Activated CD4-positive, alpha-beta T cell treated with anti-CD3 and anti-CD28 coated beads, Interleukin-2, Interleukin-4, amounts not matched to agents 100 ng/mL and 50 ng/mL, durations not matched to agents 16 hours and 8 hours (primary cell): ENCODE results near the gene DDX17.

Source experiments
- DNase-seq: peaks from one replicate; pipeline ENCODE4 v3.0.0-alpha.2; 2020; ENCODE audit warnings: low spot score

Gene DDX17

DNA sequence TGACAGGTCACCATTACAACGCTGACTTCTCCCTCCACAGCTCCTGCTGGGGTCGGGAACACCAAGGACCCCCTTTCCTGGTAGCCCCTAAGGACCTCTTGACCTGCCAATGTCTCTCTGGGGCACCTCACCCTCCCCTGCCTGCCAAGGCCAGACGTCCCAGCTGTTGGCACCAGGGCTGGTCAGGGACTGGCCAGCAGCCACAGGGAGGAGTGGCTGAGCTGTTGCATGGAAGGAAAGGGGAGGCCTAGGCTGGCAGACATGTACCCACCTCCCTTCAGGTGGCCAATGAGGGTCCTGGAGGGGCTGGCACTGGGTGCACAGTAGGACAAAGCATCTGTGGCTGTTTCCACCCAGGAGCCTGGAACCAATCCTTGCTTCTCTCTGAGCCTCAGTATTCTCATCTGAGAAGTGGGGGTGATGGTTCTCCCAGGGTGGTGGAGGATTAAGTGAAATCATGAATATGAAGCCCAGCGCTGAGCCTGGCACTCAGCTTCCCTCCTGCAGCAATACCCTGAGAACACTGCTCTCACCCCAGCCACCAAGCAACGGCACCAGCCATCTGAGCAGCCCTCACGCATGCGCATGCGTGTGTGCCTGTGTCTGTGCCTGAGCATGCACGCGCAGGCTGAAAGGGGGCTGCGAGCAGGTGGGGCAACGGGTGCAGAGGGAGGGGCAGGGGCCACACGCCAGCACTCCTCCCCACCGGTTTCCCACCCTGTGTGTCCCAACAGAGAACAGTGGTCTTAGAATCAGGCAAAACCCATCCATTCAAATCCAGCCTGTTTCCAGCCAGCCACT, 57.0 kb downstream of the DDX17 start:
- no peak for DNase-seq

DNA sequence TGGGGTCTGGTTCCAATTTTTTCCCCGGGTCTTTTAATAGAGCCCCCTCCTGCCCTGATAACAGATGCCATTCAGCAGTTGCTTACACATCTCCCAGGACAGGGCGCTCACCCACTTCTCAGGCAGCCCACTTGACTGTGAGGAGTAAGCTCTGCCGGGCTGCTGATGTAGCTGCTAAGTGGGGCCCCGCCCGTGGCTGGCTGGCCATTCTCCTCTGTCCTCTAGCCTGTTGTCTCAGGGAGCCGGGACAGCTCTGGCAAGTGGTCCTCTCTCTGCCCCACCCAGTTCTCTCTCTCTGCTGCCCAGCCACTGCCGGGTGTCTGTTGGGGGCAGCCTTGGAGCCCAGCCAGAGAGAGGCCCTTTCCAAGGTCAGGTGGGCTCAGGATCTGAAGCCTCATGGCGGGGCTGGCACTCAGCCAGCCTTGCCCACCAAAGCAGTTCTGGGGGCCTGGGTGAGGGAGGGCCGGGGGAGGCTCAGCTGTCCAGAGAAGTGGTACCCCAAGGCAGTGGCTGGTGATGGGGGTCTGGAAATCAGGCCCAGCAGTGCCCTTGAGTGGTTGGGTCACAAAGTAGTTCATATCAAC, 60.0 kb downstream of the DDX17 start:
- DNase-seq: no peak

DNA sequence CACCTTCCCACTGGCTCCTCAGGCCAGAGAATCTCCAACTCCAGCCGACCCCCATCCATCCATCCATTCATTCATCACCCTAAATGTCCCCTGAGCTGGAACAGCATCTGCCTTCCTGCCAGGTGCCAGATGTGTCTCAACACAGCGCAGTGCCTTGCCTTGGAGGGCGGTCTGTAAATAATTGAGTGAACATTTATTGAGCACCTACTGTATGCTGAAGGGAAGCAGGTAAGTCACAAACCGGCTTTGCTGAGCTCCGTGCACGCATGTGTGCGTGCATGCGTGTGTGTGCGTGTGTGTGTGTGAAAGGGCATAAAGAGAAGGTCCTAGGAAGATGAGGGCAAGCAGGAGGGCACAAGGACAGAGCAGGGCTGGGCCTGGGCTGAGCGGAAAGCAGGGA, 61.3 kb downstream of the DDX17 start:
- no peak for DNase-seq

DNA sequence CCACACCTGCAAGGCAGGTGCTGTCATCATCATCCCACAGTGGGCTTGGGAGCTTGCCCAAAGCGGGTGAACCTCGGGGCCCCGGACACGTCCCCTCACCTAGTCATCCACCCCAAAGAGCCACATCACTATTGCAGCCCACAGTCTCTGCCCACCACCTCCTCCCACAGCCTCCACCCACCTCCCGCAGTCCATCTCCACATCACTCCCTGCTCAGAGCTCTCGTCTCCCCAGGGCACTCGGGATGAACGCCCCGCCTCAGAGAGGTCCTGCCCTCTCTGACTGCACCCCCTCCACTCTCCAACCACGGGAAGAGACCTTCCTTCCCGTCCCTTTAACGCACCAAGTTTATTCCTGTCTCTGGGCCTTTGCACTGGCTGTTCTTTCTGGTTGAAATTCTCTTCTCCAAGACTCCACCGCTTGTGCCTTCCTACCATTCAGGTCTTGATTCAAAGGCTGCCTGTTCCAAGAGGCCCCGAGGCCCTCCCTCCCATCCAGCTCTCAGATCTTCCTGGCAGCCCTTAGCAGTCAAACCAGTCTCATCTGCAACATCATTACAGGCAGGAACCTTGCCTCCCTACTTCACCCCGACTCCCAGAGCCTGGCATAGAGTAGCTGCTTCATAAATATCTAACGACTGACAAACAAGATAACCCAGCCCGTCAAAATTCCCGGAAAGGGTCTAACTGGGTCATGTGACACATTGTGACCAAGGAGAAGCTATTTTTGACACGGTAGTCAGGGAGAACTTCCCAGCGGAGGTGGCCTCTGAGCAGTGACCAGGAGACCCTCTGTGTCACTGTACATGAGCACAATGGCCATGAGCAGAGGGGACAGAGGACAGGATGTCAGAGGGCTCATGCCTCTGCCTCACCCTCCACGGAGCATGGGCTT, 62.2 kb downstream of the DDX17 start:
- no peak for DNase-seq

DNA sequence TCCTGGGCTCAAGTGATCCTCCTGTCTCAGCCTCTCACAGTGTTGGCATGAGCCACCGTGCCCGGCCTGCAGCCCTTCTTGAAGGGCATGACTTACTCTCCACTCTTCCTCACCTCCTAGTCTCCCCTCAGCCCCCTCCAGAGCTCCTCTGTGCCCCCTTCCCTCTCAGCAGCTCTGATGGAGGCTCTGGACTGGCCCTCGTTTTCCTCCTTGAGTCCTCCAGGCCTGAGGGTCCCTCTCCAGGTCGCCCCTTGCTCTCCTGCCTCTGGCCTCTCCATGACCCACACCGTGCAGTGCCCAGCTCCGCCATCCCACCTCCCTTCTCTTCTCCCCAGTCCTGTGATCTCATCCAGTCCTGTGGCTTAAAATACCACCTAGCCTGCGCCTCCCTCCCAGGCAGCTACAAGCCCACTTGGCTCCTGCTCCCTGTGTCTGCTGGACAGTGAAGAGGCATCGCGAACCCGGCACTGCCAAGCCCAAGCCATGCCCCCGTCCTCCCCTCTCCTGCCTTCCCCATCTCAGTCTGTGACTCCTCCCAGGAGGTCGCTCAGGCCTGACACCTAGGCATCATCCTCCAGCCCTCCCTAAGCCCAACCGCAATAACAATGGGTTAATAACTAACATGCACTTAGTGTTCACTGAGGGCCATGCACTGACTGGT, 63.0 kb downstream of the DDX17 start:
- no peak for DNase-seq

DNA sequence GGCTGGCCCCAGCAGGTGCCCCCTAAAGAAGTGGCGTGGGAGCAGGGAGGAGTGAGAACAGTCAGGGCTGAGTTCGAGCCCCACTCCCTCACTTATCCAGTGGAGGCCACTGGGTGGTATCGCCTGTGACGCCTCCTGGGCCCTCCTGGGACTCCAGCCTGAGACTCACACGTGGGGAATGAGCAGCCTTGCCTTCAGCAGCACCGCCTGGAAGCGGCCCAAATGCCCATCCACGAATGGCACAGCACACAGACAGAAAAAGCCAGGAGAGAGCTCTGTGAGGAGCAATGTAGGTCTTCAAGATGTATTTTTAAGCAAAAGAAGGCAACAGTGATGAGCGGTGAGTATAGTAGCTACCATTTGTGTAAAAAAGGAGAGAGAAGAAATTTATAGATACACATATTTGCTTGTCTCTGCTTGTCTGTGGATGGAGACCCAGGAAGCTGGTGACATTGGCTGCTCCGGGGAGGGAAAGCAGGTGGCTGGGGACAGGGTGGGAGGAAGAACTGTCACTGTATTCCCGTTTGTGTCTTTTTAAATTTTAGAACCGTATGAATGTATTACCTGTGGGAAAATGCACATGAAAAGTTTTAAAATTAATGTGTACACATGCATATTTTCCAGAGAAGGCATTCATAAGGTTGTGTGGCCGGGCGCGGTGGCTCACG, 64.4 kb downstream of the DDX17 start:
- no peak for DNase-seq

DNA sequence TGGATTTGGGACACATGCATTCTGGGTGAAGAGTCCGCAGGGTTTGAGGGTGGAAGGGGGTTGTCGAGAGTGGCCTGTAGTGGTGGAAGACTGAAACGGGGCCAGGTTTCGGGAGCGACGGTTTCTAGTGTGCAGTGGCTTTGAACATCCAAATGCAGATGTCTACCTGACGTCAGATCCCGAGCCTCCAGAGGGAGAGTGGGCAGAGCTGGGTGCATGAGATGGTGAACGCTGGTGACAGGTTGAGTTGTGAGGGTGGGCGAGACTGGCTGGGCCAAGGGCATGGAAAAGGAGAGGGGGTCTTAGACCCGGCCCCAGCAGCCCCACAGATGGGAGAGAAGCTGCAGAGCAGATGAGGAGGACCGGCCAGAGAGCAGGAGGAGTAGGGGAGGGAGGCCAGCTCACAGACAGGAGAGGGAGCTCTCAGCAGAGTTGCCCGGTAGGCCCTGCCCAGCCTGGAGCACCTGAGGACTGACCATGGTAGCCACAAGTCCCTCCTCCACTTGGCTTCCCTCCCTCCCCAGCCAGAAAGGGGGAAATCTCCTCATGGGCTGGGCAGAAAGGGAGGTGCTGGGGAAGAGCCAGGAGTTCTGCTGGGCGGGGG, 65.3 kb downstream of the DDX17 start:
- no peak for DNase-seq

DNA sequence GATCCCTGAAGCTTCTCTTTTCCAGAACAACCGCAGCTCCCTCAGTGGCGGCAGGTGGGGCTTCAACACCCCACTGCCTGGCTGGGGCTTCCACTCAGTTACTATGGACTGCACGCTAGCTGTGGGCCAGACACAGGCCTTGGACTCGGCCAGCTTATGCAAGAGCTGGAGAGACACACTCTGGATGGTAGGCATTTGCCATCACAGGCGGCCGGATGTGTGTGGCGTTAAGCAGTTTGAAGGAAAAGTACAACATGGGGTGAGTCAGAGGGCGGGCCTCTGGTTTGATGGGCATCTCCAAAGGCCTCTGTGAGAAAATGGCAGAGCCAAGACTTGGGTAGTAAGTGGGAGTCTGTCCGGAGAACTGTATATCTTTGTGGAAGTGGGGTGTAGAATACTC, 68.7 kb downstream of the DDX17 start:
- no peak for DNase-seq

DNA sequence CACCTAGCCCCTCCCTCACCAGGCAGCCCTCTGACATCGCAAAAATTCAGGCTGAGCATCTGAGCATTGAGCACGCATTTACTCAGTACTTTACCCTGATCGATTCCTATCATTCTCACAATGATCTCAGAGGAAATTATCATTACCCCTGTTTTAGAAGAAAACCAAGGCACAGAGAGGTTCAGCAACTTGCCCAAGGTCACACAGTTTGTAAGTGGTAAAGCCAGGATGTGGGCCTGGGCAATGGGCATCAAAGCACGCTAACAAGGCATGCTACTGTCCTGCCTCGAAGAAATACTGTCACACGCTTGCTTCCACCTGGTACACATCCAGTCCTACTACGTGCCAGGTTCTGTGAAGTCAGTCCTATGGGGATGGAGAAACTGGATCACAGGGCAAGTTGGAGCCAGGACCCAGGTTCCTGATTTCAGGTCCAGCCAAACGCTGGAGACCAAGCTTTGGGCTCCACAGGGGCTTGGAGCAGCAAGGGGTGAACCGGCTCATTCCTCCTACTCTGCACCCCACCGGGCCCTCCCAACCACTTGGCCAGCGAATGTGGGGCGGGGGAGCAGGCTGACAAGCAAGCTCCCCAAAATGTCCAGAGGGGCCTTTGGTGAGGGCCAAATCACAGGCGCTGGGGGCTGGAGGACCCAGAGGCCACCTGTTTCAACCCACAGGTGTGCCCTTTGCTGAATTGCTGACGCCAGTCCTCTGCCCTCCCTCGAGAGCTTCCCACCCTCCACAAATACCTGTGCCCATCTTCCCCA, 69.3 kb downstream of the DDX17 start:
- no peak for DNase-seq

DNA sequence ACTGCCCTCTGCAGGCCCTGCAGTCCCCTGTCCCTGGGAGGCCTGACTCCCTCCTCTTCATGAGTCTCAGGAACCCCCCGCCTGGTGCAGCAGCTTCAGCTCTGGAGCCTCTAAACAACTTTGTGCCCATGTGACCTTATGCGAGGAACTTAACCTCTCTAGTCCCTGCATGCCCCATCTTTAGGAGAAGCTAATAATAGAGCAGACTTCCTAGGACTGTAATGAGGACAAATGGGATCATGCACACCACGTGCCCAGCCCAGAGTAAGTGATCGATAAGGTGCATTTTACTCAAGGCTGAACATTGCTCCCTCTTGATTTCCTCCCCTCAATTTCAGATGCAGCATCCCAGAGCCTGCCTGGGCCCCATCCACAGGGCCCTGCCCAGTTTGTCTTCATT, 70.1 kb downstream of the DDX17 start:
- DNase-seq: no peak

DNA sequence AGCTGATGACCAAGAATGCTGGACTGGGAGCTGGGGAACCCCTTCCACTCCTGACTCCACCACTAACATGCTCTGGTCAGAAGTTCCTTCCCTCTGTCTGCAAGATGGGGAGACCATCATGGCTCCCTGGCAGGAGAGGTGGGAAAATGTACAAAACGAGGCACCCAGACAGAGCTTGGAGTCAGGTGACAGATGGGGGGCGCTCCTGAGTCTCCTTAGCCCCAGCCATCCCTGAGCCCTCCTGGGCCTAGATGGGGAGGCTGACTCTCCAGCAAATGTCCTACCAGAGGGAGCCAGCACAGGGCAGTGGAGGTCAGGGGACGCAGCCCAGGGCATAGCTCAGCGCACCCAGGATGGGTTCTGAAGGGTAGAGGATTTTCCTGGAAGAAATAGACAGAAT, 71.1 kb downstream of the DDX17 start:
- no peak for DNase-seq

DNA sequence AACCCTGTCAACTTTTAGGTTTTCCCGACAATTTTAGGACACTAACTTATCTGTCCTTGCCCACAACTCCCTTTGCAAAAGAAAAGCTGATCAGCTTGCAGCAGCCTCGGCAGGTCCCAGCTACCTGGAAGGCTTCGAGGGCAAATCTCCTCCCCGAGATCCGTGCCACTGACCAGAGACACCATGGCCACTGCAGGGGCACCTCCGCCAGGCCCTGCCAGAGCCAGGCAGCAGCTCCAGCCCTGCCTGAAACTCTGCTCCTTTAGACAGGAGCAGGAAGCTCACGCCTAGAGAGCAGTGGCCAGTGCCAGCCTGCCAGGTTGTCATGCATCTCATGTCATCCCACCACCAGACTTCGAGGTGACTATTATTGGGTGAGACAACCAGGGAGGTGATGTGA, 72.2 kb downstream of the DDX17 start:
- DNase-seq: no peak
